ENCODE measurements around the gene PRKG1. TPM values are rescaled to one million over a fixed set of nuclear protein-coding genes. Genes with fewer than 3 reads are reported as not detected.

The PRKG1 gene
- total RNA-seq, 1 experiment from 2014 or later: 10.4 TPM

GRCh38 chr10:51602326-51602725 is 528.0 kb downstream of the PRKG1 start:
- Histone ChIP-seq H3T11ph (ENCODE audit: low read length) (no peak overlapping the region), H3K27me3 (ENCODE audit: insufficient read depth, low read length) (no peaks in the 10 kb centered on the region), H3K9me3 (ENCODE audit: control insufficient read depth, low read depth, low read length) (no peaks in the 10 kb centered on the region), H3K4ac (ENCODE audit: low read depth, low read length) (no peak overlapping the region), H4K91ac (ENCODE audit: insufficient read length, low read depth, low read length) (no peak overlapping the region), H4K20me1 (ENCODE audit: control insufficient read depth, insufficient read depth, insufficient read length) (no peaks in the 10 kb centered on the region), H3K9ac (ENCODE audit: extremely low read depth, insufficient read length, low read length) (no peak overlapping the region), H3K4me1 (ENCODE audit: insufficient read depth, low read length) (no peaks in the 10 kb centered on the region), H2AFZ (ENCODE audit: low read length) (no peak overlapping the region), H3K14ac (ENCODE audit: insufficient read depth, low read length) (no peak overlapping the region), H2BK20ac (ENCODE audit: low read depth, low read length, poor library complexity, severe bottlenecking) (no peak overlapping the region), H3K4me2 (ENCODE audit: insufficient read depth, insufficient read length, low read length) (no peak overlapping the region), H2BK12ac (ENCODE audit: insufficient read length, low read depth, low read length) (no peak overlapping the region), H3K79me2 (ENCODE audit: insufficient read depth, low read length) (no peaks in the 10 kb centered on the region), H3K23me2 (ENCODE audit: insufficient read length, low read depth, low read length, poor library complexity, severe bottlenecking) (no peaks in the 10 kb centered on the region), H4K8ac (replicated peaks; ENCODE audit: insufficient read length, low read depth, low read length) (no peak overlapping the region), H2BK15ac (ENCODE audit: low read depth, low read length) (no peak overlapping the region), H2BK120ac (ENCODE audit: low read depth, low read length, poor library complexity, severe bottlenecking) (no peak overlapping the region), H3K56ac (ENCODE audit: insufficient read length, low read depth, low read length) (no peak overlapping the region), H3K18ac (ENCODE audit: insufficient read length, low read depth, low read length) (no peak overlapping the region), H3K23ac (ENCODE audit: insufficient read length, low read depth, low read length) (no peak overlapping the region), H3K79me1 (ENCODE audit: insufficient read depth, low read depth, low read length, poor library complexity, severe bottlenecking) (no peaks in the 10 kb centered on the region), H3K27ac (ENCODE audit: insufficient read length, low read depth, low read length) (no peak overlapping the region), H2BK5ac (ENCODE audit: insufficient read length, low read length) (no peak overlapping the region), H4K5ac (ENCODE audit: insufficient read length, low read depth, low read length) (no peak overlapping the region), H2AK5ac (ENCODE audit: insufficient read length, low read length) (no peak overlapping the region)
- DNase-seq: no peak
- TF ChIP-seq CTCF (conservative IDR thresholded peaks at IDR 0.05): no peak
- Mint-ChIP-seq H3K4me3 (no peak overlapping the region), H3K36me3 (ENCODE audit: insufficient read depth in 1 of 3, low read depth in 3 of 3) (no peaks in the 10 kb centered on the region), H3K27me3 (ENCODE audit: low read depth) (no peaks in the 10 kb centered on the region), H3K4me1 (peaks cover 6 to 15% of the 10 kb centered on the region in 2 experiments), H3K27ac (no peak overlapping the region; a peak in 1 of 7 replicates), H3K9me3 (no peaks in the 10 kb centered on the region)
- WGBS (ENCODE audit: extremely low coverage, insufficient read length, low lambda C conversion rate): no CpG with 5 or more reads among the region's 5 CpGs

Data from H9 (cell line).